Endothelial cell of umbilical vein (primary cell): Measurements from ENCODE around the gene ARHGEF11. TPM values are rescaled to one million over a fixed set of nuclear protein-coding genes. Genes with fewer than 3 reads are reported as not detected.

Source experiments
- BruUV-seq: library from RNA; stranded (reverse); fragments of 400-500 nt; replicated peaks from 2 replicates; lab custom pipeline; 2021; lab: Mats Ljungman, UMichigan
- CTCF ChIA-PET: fragments of 300-600, 350-600 bp; sonication (Branson Sonifier 250); formaldehyde crosslinking; loops from one replicate; lab custom pipeline; 2021; ENCODE audit warnings: antibody characterized with exemption, inconsistent platforms; lab: Charles Lee
- POLR2A ChIA-PET: fragments of 300-600, 350-600 bp; sonication (Branson Sonifier 250); formaldehyde crosslinking; loops from one replicate; lab custom pipeline; 2021; ENCODE audit warnings: antibody characterized with exemption, inconsistent platforms; lab: Charles Lee
- DNase-seq: peaks from one replicate; pipeline ENCODE4 v3.0.0-alpha.2; 2011; ENCODE audit warnings: low read depth, low spot score
- FAIRE-seq: peaks from 2 replicates; lab custom pipeline; 2011; peaks lifted over from hg19 to GRCh38; lab: Jason Lieb, UNC
- H2AFZ ChIP-seq: 2 replicates; pipeline ENCODE4 v1.6.0; 2012; ENCODE audit warnings: low read depth, low read length, control low read depth, inconsistent platforms
- H3K27ac ChIP-seq: 2 replicates; pipeline ENCODE4 v1.5.1; 2011; ENCODE audit warnings: low read depth, mild to moderate bottlenecking, control low read depth, low read length, moderate library complexity; ENCODE audit not compliant: insufficient read depth
- H3K27me3 ChIP-seq, 2 experiments: 2 replicates each; pipeline versions ENCODE4 v1.6.0 to v1.6.1; 2011; ENCODE audit warnings: low read length in 2 of 2, mixed read lengths in 1 of 2; ENCODE audit not compliant: control insufficient read depth in 2 of 2, insufficient read depth in 2 of 2
- H3K36me3 ChIP-seq, 2 experiments: 2 replicates in 1 of 2; 3 replicates in 1 of 2; pipeline ENCODE4 v1.5.1; 2011; ENCODE audit warnings: low read length in 2 of 2, mild to moderate bottlenecking in 1 of 2, moderate library complexity in 1 of 2; ENCODE audit not compliant: control insufficient read depth in 2 of 2, insufficient read depth in 2 of 2; ENCODE audit errors: extremely low read depth in 1 of 2
- H3K4me1 ChIP-seq: 3 replicates; pipeline ENCODE4 v1.5.1; 2011; ENCODE audit warnings: mild to moderate bottlenecking, low read length; ENCODE audit not compliant: control insufficient read depth, insufficient read depth; ENCODE audit errors: extremely low read depth
- H3K4me2 ChIP-seq: 2 replicates; pipeline ENCODE4 v1.6.1; 2011; ENCODE audit warnings: low read length, control low read depth, mixed read lengths; ENCODE audit not compliant: insufficient read depth
- H3K4me3 ChIP-seq, 3 experiments: fragments of 200-600 bp in 1 of 3; sonication (generic), shearing (Covaris generic) in 1 of 3; replicated peaks in 1 of 3; 2 replicates each; pipeline ENCODE4 v1.5.1; 2011 to 2016; ENCODE audit warnings: control low read depth in 3 of 3, low read length in 3 of 3, mild to moderate bottlenecking in 2 of 3, inconsistent platforms in 1 of 3, low read depth in 1 of 3, moderate library complexity in 1 of 3; ENCODE audit not compliant: insufficient read depth in 1 of 3
- H3K79me2 ChIP-seq: 2 replicates; pipeline ENCODE4 v1.6.0; 2012; ENCODE audit warnings: low read length, inconsistent platforms; ENCODE audit not compliant: control insufficient read depth, insufficient read depth
- H3K9ac ChIP-seq: replicated peaks from 2 replicates; pipeline ENCODE3; 2011; ENCODE audit warnings: low read length, control low read depth; ENCODE audit not compliant: insufficient read depth; ENCODE audit errors: extremely low read depth
- H3K9me1 ChIP-seq: replicated peaks from 3 replicates; pipeline ENCODE4 v1.6.0; 2011; ENCODE audit warnings: mild to moderate bottlenecking, low read length; ENCODE audit not compliant: control insufficient read depth, insufficient read depth; ENCODE audit errors: extremely low read depth
- H3K9me3 ChIP-seq: replicated peaks from 2 replicates; pipeline ENCODE4 v1.5.1; 2012; ENCODE audit warnings: low read length, inconsistent platforms; ENCODE audit not compliant: control insufficient read depth, insufficient read depth
- H4K20me1 ChIP-seq: replicated peaks from 2 replicates; pipeline ENCODE3; 2011; ENCODE audit warnings: mild to moderate bottlenecking, low read length; ENCODE audit not compliant: control insufficient read depth, insufficient read depth; ENCODE audit errors: extremely low read depth
- EZH2 ChIP-seq: IDR thresholded peaks from 2 replicates; pipeline ENCODE4 v1.6.1; 2012; ENCODE audit warnings: borderline replicate concordance, low read depth, mild to moderate bottlenecking, moderate library complexity, low read length, inconsistent platforms; ENCODE audit not compliant: severe bottlenecking
- FOS ChIP-seq: IDR thresholded peaks from 2 replicates; pipeline ENCODE4 v1.6.1; 2011; ENCODE audit warnings: mild to moderate bottlenecking, low read length, moderate library complexity, borderline replicate concordance; ENCODE audit not compliant: insufficient read depth
- GATA2 ChIP-seq: IDR thresholded peaks from 2 replicates; pipeline ENCODE4 v1.7.0; 2011; ENCODE audit warnings: low read depth, mild to moderate bottlenecking, moderate library complexity, mixed read lengths, low read length; ENCODE audit not compliant: insufficient read length, insufficient read depth
- JUN ChIP-seq: IDR thresholded peaks from 2 replicates; pipeline ENCODE4 v1.6.1; 2011; ENCODE audit warnings: borderline replicate concordance, low read depth; ENCODE audit not compliant: insufficient read length, insufficient read depth
- MYC ChIP-seq: IDR thresholded peaks from one replicate; pipeline ENCODE4 v1.6.1; 2011; ENCODE audit warnings: mild to moderate bottlenecking, low read depth, low read length
- POLR2AphosphoS5 ChIP-seq: IDR thresholded peaks from 2 replicates; pipeline ENCODE4 v1.6.1; 2012; ENCODE audit warnings: low read depth, mild to moderate bottlenecking, control low read depth, low read length, moderate library complexity; ENCODE audit not compliant: insufficient read depth
- dilution Hi-C: fragments of 300-500 bp; cut with MboI; formaldehyde crosslinking; loops from one replicate; pipeline ENCODE4 v1.15.0; 2019; ENCODE audit warnings: low sequenced_read_pairs; ENCODE audit not compliant: extremely low pct_ligation_motif_present
- intact Hi-C: fragments of 100-400 bp; cut with micrococcal nuclease; formaldehyde crosslinking; loops from one replicate; pipeline ENCODE4 v1.10.0; 2022
- polyA plus RNA-seq, 4 experiments: library from polyadenylated mRNA; depleted of rRNA in 3 of 4; stranded (reverse) in 3 of 4; unstranded in 1 of 4; fragments of >200 nt; gene quantifications; 2 replicates each; pipeline versions ENCODE4 v1.2.1 to v1.2.3, GENCODE V29; 2011 to 2012; ENCODE audit warnings: missing spikeins in 1 of 4
- total RNA-seq: library from RNA; stranded (reverse); gene quantifications from 2 replicates; pipeline ENCODE4 v1.2.3, GENCODE V29; 2021
- TF ChIP-seq, protein P1 (sequence below), 2 donors: IDR thresholded peaks; 1 replicate in 1 of 2; 2 replicates in 1 of 2; pipeline ENCODE4 v1.5.1; 2011; ENCODE audit warnings: low read length in 2 of 2, mild to moderate bottlenecking in 2 of 2, moderate library complexity in 2 of 2, control low read depth in 1 of 2, inconsistent platforms in 1 of 2, low read depth in 1 of 2; ENCODE audit not compliant: insufficient read depth in 1 of 2; ENCODE audit errors: extremely low read depth in 1 of 2
- TF ChIP-seq, protein P2 (sequence below): IDR thresholded peaks from 2 replicates; pipeline ENCODE4 v1.6.1; 2011; ENCODE audit not compliant: insufficient read depth, insufficient read length

ARHGEF11 gene
- total and polyA plus RNA-seq, 2 donors (not counting 3 experiments of a cell fraction or from before 2014, with no cell fraction given) = 18.2 to 28.0 TPM

DNA sequence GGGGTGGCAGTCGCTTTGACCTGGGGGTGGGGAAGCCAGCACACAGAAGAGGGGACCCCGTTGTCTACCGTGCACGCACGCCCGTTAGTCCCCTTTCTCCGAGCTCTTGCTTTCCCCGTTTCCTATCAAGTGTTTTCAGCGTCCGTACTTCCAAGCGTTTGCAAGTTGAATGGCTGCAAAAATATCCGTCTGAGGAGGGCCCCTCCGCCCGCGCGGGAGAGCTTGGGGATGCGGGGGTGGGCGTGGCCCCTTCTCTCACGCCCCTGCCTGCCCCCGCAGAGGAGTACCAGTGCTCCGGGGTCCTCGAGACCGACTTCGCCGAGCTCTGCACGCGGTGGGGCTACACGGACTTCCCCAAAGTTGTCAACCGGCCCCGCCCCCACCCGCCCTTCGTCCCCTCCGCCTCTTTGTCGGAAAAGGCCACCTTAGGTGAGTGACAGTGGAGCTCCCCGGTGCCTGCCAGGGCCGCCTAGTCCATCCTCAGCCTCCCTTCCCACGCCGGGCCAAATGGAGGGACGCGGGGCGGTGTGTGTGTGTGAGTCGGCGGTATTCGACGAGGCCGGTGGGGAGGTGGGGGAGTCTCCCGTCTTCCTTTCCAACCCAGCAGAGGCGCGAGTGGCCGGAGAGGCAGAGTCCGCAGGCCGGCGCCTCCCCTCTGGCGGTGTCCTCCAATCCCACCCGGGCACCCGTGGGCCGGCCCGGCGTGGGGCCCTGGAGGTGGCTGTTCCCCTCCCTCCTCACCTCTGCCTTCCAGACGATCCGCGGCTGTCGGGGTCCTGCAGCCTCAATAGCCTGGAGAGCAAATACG is 121.7 kb downstream of the ARHGEF11 start:
- ChIA-PET CTCF (interaction anchor here (0.9 to 11.2 kb wide), 7 partner anchors 32 to 234 kb away, joined by 3 to 312 read pairs (median 4); partner anchors contain the start of genes NTRK1 and PEAR1), POLR2A (no interaction called here)
- intact Hi-C loops = no loop called here
- Histone ChIP-seq H3K4me3 (no peak overlapping the region), H2AFZ (no peak overlapping the region), H3K27ac (no peak overlapping the region), H3K4me1 (peaks cover 2% of the 10 kb centered on the region), H3K79me2 (no peaks in the 10 kb centered on the region), H3K36me3 (no peaks in the 10 kb centered on the region), H3K9me3 (no peaks in the 10 kb centered on the region), H4K20me1 (no peaks in the 10 kb centered on the region), H3K9ac (no peak overlapping the region), H3K27me3 (peaks cover 26 to 35% of the 10 kb centered on the region in 2 experiments), H3K9me1 (no peaks in the 10 kb centered on the region), H3K4me2 (no peak overlapping the region)
- BruUV-seq = no TSS peak
- no peak for DNase-seq
- dilution Hi-C loops = no loop called here
- TF ChIP-seq, protein P1, sequence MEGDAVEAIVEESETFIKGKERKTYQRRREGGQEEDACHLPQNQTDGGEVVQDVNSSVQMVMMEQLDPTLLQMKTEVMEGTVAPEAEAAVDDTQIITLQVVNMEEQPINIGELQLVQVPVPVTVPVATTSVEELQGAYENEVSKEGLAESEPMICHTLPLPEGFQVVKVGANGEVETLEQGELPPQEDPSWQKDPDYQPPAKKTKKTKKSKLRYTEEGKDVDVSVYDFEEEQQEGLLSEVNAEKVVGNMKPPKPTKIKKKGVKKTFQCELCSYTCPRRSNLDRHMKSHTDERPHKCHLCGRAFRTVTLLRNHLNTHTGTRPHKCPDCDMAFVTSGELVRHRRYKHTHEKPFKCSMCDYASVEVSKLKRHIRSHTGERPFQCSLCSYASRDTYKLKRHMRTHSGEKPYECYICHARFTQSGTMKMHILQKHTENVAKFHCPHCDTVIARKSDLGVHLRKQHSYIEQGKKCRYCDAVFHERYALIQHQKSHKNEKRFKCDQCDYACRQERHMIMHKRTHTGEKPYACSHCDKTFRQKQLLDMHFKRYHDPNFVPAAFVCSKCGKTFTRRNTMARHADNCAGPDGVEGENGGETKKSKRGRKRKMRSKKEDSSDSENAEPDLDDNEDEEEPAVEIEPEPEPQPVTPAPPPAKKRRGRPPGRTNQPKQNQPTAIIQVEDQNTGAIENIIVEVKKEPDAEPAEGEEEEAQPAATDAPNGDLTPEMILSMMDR (IDR thresholded peaks at IDR 0.05; ENCODE audit: extremely low read depth in 1 of 2, insufficient read depth in 1 of 2, low read depth in 1 of 2, low read length in 2 of 2) = no peak
- no peak for TF ChIP-seq JUN
- no peak for TF ChIP-seq GATA2
- TF ChIP-seq MYC = no peak
- TF ChIP-seq POLR2AphosphoS5 = no peak
- TF ChIP-seq EZH2 = peak; percentile 80
- no peak for TF ChIP-seq FOS
- TF ChIP-seq, protein P2, sequence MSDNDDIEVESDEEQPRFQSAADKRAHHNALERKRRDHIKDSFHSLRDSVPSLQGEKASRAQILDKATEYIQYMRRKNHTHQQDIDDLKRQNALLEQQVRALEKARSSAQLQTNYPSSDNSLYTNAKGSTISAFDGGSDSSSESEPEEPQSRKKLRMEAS = no peak
- FAIRE-seq = no peak
